GM18526 (cell line): Measurements from ENCODE around the gene CAPN7.

ENCODE experiments used
- POLR2A ChIP-seq: IDR thresholded peaks from 3 replicates; pipeline ENCODE4 v1.6.1; 2011; ENCODE audit not compliant: insufficient read length; ENCODE audit errors: extremely low read depth

Gene CAPN7

DNA sequence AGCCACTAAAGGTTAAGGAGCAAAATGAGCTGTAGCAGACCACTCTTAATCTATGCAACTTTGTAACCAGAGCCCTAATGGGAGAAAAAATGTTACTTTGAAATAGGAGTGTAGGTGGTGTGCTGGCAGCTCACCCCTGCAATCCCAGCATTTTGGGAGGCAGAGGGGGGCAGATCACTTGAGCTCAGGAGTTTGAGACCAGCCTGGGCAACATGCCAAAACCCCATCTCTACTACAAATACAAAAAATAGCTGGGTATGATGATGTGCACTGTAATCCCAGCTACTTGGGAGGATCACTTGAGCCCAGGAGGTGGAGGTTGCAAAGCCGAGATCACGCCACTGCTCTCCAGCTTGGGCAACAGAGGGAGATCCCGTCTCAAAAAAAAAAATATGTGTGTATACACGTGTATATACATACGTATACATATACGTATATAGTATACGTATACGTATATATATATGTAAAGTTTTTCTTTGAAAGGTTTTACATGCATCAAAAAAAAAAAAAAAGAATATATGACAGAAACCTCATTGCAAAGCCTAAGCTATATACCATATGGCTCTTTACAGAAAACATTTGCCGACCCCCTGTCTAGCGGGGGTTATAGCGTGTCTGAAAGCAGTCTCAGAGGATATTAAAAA is 15.7 kb downstream of the CAPN7 start:
- no peak for TF ChIP-seq POLR2A

DNA sequence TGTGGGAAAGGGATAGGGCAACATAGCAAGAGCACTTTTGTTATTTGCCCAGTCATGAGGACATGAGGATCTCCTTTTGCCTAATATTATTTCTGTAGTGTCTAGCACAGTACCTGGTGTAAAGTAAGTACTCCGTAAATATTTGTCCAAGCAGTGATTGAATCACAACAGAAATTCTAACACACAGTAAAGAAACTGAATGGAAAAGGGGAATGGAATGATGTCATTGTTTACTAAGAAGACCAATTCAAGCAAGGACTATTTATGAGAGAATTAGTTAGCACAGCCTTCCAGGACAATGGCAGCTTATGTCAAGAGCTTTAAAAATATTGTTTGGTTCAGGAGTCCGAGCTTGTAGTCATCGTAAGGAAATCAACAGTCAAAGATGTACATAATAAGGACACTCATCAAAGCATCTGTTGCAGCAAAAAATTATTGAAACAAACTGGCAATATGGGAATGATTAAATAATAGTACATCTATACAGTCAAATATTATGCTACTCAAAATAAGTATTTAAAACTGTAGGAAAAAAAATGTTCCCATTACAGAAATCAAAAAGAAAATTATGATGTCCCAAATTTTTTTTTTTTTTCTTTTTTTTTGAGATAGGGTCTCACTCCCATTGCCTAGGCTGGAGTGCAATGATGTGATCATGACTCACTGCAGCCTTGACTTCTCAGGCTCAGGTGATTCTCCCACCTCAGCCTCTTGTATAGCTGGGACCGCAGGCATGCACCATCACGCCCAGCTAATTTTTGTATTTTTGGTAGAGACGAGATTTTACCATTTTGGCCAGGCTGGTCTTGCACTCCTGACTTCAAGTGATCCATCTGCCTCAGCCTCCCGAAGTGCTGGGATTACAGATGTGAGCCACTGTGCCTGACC is 17.9 kb downstream of the CAPN7 start:
- no peak for TF ChIP-seq POLR2A

DNA sequence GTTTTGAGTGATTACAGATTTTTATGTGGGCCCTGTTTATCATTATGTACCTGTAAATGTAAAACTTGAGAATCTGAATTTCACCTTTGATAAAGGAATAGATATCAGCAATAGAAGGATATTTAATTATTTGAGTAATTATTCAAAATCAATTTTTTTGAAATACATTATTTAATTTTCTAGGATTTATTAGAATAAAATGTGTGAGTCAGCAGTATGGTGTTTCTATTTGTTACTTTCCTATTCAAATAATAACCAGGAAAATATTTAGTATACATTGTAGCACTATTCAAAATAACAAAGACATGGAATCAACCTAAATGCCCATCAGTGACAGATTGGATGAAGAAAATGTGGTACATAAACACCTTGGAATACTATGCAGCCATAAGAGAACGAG is 22.1 kb downstream of the CAPN7 start:
- TF ChIP-seq POLR2A, result no peak

DNA sequence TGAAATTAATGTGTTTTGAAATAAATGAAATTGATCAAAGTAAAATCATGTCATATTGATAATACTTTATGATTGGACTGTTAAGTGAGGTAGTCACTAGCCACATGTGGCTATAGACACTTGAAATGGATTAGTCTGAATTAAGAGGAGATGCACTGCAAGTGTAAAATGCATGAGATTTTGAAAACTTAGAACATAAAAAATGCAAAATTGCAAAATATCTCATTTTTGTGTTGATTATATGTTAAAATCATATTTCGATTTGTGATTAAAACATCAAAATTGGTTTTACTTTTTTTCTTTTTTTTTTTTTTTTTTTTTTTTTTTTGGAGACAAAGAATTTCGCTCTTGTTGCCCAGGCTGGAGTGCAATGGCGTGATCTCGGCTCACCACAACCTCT is 23.2 kb downstream of the CAPN7 start:
- no peak for TF ChIP-seq POLR2A

DNA sequence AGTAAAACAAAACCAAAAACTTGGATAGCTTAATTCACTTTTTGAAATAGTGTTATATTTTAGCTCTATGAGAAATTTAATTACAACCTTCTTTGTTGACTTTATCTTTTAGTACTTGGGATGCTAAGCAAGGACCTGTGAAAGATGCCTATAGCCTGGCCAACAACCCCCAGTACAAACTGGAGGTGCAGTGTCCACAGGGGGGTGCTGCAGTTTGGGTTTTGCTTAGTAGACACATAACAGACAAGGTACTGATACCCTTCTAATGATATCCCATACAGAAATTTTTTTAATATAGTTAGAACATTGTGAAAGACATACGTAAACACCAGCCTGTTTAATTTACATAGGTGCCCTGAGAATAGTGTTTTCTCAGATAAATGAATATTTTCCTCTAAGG is 35.3 kb downstream of the CAPN7 start:
- no peak for TF ChIP-seq POLR2A

DNA sequence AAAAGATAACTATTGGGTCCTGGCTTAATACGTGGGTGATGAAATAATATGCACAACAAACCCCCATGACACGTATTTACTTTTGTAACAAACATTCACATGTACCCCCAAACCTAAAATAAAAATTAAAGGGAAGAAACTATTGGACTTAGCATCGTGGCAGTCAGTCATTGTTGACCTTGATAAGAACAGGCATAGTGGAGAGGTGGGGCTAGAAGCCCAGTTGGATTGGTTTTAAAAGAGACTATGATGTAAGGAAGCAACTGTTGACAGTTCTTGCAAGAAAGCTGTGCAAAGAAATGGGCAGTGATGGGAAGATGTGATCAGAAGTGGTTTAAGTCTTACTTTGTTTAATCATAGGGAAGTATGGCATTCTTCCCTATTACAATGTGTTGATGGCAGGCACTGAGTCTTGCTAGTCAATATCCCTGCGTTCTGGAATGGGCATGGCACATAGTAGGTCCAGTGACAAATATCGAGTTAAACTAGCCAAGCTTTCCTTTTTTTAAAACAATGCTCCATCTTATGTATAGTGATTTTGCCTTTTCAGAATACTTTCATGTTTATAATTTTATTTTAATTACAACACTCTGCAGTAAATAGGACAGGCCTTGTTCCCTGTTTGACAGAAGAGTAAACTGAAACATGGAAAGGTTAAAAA is 37.9 kb downstream of the CAPN7 start:
- TF ChIP-seq POLR2A, result no peak

DNA sequence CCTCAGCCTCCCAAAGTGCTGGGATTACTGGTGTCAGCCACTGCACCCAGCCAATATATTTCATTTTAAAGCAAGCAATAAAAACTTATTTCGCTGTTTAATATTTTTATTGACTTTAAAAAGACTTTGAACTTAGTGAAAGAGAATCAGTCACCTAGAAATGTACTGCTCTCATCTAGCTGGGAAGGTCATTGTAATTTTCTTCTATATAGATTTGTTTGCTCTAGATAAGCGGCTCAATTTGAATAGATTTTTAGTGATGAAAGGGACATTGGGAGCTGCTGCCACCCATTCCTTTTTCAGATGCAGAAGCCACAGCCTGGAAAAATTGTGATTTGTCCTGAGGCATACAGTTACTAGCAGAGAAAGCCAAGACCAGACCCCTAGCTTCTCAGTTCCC is 40.1 kb downstream of the CAPN7 start:
- TF ChIP-seq POLR2A, result no peak

DNA sequence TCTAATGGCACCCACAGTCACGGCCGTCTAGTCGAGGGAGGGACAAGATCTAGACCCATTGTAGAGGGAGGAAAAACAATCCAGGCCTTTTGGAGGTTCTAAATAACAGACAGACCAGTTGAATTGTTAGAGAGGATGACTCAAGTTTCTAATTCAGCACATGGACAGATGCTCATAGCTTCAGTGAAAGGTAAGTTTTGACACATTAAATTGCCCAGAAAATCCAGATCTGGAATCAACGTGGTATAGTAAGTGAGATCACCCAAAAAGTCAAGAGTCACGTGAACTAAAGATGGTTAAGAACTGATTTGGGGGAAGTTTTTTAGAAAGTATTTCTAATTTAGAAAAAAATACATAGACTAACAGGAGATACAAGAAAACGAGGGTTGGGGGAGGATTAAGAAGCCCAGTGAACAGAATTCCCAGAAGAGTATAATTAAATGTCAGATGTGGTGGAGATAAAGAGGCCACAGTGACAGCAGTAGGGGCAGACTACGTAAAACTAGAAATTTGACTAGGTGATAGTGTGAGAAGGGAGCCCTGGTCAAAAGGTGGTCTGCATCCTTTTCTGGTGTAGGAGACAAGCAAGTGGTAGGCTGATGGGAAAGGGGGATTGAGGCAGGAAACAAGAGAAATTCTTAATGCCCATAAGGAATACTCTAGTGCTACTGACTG is 47.1 kb downstream of the CAPN7 start:
- TF ChIP-seq POLR2A, result no peak

DNA sequence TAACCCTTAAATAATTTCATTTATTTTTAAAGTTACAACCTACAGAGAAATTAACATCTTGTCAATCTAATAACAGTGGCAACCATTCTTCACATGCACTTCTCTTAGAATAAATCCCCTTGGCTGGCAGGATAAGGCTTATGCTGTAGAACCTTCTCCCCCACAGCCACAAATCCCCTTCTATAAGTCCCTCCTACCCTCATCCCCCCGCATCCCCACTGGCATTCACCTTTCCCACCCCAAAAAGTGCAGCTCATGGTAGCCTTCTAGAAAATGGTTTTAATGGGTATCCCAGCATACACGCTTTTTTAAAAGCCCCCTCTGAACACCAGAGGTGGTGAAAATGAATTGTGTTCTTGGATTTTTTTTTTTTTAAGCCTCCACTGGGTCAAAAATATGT is 49.2 kb downstream of the CAPN7 start:
- no peak for TF ChIP-seq POLR2A

DNA sequence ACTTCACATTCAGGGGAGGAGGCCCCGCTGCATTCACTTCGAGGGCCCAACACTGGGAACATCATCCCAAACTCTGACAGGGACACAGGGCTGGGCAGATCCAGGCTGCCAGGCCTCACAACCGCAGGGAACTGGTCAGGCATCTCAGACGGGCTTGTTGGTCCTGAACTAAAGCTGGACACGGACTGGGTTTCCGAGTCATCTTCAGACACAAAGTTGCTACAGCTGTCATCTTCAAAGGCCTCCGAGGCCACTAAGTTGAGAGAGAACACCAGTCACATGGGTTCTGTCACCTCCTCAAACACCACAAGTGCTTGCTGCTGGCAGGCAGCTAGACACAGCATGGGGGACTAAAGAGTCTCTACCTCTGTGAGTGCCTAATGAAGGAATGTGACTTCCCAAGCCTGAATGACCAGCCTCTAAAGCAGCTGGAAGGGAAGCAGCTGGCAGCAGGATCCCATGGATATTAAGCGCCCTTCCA is 50.9 kb downstream of the CAPN7 start:
- TF ChIP-seq POLR2A, result no peak

DNA sequence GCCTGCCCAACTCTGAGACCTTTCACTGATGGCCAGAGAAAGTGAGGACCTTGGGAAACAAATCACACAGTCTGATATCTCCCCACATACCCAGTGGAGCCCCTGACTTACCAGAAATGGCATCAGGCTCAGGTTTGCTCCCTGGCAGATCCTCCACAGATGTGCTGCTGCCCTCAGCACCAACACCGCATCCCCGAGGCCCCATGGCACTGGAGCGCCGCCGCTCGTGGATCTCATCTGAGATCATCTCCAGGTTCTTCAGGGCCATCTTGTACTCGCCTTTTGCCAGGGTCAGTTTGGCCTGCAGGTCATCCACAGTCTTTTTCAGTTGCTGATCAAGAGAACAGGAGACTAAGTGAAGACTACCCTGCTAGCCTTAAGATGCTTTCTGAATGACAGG is 52.7 kb downstream of the CAPN7 start:
- no peak for TF ChIP-seq POLR2A

DNA sequence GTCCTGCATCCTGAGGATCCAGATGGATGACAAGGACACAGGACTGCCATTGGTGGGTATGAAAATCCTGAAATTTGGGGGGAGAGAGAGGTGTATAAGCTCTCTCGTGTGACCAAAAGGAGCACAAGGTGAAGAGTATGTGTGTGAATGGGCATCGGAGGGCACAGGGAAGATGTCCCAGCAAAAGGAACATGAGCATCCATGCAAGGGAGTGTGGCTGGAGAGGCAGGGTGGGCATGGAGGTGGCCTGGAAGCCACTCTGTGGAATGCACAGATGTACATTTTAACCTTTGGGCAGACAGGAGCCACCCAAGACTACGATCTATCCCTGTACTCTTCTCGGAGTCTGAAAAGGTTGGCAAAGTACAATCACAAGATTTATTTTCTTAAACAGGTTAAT is 54.5 kb downstream of the CAPN7 start:
- TF ChIP-seq POLR2A, result no peak

DNA sequence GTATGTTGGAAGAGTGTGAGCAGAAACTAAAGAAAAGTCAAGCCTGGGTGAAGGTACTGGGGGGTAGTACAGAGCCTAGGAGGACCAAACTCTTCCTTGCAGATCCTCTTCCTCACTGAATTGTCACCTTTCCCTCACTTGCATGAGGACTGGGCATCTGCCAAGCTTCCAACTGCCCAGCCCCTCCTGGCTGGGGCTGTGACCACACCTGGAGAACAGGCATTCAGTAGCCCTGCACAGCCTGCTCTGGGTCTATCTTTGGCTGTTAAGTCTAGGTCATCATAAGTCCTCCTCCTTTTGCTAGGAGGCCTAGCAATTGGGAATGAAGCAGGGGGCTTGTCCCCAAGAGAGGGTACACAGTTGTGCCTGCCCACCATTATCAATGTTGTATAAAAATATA is 55.2 kb downstream of the CAPN7 start:
- no peak for TF ChIP-seq POLR2A

DNA sequence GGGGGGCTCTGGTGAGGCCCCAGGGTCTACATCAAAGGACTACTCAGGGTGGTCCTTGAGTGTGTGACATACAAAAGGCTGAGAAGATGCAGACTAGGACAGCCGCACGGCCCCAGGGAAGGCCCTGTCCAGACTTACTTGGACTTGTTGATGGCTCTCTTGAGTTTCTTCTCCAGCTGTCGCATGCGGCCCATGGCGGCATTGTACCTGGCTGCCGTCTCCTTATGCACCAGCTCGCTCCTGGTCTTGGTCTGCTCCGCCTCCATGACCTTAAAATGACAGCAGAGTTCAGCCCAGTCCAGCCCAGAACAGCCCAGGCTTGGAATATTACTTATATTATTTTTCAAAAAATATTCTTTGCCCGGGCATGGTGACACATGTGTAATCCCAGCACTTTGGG is 56.0 kb downstream of the CAPN7 start:
- no peak for TF ChIP-seq POLR2A

DNA sequence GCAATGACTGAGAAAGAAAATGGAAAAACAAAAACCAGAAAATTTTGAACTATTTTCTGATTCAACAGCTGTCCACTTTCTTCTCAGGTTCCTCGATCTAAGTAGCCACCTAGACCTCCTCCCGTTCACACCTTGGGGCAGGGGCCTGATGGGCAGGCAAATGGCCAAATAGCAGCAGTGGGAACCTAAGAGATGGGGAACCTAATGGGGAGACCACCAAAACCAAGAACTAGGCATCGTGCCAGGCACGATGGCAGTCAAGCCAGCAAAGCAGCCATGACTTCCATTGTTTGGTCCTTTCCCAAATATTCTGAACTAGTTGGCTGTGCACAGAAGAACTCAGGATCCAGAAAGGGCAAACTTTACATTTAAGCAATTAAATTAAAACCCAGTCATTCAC is 57.1 kb downstream of the CAPN7 start:
- no peak for TF ChIP-seq POLR2A
